SK-N-SH (cell line): Measurements from ENCODE around the gene MED22.

Experiments
- EZH2phosphoT487 ChIP-seq: fragments of 200-600 bp; sonication (generic); IDR thresholded peaks from 2 replicates; pipeline ENCODE4 v1.6.1; 2017; ENCODE audit warnings: low read depth, mixed run types, mild to moderate bottlenecking, antibody characterized with exemption, moderate library complexity, borderline replicate concordance
- GABPA ChIP-seq: IDR thresholded peaks from 2 replicates; pipeline ENCODE4 v1.4.0; 2012; ENCODE audit warnings: low read depth, mild to moderate bottlenecking
- MEF2A ChIP-seq: IDR thresholded peaks from 2 replicates; pipeline ENCODE4 v1.4.0; 2012; ENCODE audit warnings: low read depth, borderline replicate concordance
- MXI1 ChIP-seq: IDR thresholded peaks from 2 replicates; pipeline ENCODE4 v1.6.1; 2012; ENCODE audit warnings: mild to moderate bottlenecking, low read depth, low read length, improper control_type of control experiment
- NFIC ChIP-seq: IDR thresholded peaks from 2 replicates; pipeline ENCODE4 v1.4.0; 2012; ENCODE audit warnings: borderline replicate concordance
- RAD21 ChIP-seq: IDR thresholded peaks from 2 replicates; pipeline ENCODE4 v1.6.1; 2012; ENCODE audit warnings: mild to moderate bottlenecking, low read length
- SIN3A ChIP-seq: IDR thresholded peaks from 2 replicates; pipeline ENCODE4 v1.6.1; 2012; ENCODE audit warnings: low read depth, mild to moderate bottlenecking, low read length, moderate library complexity, borderline replicate concordance
- TAF1 ChIP-seq: IDR thresholded peaks from 2 replicates; pipeline ENCODE4 v1.6.1; 2012; ENCODE audit warnings: low read depth, mild to moderate bottlenecking, low read length, moderate library complexity, borderline replicate concordance
- TEAD4 ChIP-seq: IDR thresholded peaks from 2 replicates; pipeline ENCODE4 v1.4.0; 2012; ENCODE audit warnings: mild to moderate bottlenecking, borderline replicate concordance; ENCODE audit not compliant: insufficient read depth
- TF ChIP-seq, protein P1 (sequence below): fragments of 200-600 bp; sonication (generic); IDR thresholded peaks from 2 replicates; pipeline ENCODE4 v1.6.1; 2017; ENCODE audit warnings: antibody characterized with exemption, mild to moderate bottlenecking, moderate library complexity
- TF ChIP-seq, protein P2 (sequence below): IDR thresholded peaks from 2 replicates; pipeline ENCODE4 v1.6.1; 2012; ENCODE audit warnings: mild to moderate bottlenecking, low read depth, low read length, moderate library complexity
- TF ChIP-seq, protein P3 (sequence below): IDR thresholded peaks from 2 replicates; pipeline ENCODE4; 2012

DNA sequence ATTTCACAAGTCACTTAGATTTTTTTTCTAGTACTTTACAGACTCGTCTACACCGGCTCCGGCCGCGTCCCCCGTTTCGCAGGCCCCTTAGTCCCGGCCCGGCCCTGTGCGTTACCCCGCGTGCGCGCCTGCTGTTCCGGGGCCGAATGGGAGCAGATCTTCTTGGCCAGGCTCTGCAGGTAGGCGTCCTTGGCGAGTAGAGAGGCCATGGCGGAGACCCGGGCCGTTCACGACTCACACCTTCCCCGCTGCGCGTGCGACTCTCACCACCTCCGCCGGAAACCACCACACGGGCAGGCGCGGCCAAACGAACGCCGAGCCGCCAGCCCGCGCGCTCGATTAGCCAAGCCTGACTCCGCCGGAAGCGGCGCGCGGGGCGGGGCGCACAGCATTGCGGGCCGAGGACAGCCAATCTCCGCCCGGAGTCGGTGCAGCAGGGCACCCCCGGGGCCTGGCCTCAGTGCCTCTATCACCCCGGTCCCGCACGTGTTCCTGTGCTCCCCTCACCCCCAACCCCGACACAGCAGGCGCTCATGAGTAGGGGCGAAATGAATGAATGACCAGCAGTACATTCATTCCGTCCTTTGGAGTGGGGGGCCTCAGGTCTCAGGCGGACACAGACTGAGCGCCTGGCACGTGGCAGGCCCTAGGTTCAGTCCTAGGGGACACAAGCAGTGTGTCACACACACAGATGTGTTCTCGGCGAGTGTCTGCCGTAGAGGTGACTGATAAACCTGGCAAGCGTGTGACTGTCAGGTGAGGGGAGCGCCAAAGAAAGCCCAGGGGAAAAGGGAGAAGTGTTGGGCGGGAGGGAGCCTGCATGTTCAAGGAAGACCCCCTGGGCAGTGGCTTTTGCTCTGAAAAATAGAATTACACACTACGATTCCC is 11.8 kb downstream of the MED22 start, which contains the start of gene SURF6:
- TF ChIP-seq, protein P1, sequence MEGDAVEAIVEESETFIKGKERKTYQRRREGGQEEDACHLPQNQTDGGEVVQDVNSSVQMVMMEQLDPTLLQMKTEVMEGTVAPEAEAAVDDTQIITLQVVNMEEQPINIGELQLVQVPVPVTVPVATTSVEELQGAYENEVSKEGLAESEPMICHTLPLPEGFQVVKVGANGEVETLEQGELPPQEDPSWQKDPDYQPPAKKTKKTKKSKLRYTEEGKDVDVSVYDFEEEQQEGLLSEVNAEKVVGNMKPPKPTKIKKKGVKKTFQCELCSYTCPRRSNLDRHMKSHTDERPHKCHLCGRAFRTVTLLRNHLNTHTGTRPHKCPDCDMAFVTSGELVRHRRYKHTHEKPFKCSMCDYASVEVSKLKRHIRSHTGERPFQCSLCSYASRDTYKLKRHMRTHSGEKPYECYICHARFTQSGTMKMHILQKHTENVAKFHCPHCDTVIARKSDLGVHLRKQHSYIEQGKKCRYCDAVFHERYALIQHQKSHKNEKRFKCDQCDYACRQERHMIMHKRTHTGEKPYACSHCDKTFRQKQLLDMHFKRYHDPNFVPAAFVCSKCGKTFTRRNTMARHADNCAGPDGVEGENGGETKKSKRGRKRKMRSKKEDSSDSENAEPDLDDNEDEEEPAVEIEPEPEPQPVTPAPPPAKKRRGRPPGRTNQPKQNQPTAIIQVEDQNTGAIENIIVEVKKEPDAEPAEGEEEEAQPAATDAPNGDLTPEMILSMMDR: no peak
- TF ChIP-seq MXI1 (peak; percentile 96), MEF2A (no peak), SIN3A (peak; percentile 94), RAD21 (no peak), GABPA (peak; percentile 92), NFIC (no peak; the same call in 1 of the 2 replicates), EZH2phosphoT487 (no peak), TEAD4 (no peak), TAF1 (peak; percentile 83; the same call in 1 of the 2 replicates)
- TF ChIP-seq, protein P2, sequence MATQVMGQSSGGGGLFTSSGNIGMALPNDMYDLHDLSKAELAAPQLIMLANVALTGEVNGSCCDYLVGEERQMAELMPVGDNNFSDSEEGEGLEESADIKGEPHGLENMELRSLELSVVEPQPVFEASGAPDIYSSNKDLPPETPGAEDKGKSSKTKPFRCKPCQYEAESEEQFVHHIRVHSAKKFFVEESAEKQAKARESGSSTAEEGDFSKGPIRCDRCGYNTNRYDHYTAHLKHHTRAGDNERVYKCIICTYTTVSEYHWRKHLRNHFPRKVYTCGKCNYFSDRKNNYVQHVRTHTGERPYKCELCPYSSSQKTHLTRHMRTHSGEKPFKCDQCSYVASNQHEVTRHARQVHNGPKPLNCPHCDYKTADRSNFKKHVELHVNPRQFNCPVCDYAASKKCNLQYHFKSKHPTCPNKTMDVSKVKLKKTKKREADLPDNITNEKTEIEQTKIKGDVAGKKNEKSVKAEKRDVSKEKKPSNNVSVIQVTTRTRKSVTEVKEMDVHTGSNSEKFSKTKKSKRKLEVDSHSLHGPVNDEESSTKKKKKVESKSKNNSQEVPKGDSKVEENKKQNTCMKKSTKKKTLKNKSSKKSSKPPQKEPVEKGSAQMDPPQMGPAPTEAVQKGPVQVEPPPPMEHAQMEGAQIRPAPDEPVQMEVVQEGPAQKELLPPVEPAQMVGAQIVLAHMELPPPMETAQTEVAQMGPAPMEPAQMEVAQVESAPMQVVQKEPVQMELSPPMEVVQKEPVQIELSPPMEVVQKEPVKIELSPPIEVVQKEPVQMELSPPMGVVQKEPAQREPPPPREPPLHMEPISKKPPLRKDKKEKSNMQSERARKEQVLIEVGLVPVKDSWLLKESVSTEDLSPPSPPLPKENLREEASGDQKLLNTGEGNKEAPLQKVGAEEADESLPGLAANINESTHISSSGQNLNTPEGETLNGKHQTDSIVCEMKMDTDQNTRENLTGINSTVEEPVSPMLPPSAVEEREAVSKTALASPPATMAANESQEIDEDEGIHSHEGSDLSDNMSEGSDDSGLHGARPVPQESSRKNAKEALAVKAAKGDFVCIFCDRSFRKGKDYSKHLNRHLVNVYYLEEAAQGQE: peak; percentile 72; the same call in 1 of the 2 replicates
- TF ChIP-seq, protein P3, sequence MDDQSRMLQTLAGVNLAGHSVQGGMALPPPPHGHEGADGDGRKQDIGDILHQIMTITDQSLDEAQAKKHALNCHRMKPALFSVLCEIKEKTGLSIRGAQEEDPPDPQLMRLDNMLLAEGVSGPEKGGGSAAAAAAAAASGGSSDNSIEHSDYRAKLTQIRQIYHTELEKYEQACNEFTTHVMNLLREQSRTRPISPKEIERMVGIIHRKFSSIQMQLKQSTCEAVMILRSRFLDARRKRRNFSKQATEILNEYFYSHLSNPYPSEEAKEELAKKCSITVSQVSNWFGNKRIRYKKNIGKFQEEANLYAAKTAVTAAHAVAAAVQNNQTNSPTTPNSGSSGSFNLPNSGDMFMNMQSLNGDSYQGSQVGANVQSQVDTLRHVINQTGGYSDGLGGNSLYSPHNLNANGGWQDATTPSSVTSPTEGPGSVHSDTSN: peak; percentile 62
